ENCODE results near the gene LNX2.

LNX2 gene

GRCh38 chr13:27657724-27658123 is 37.4 kb upstream of the LNX2 start:
- Histone ChIP-seq H3K9me3 (ENCODE audit: control insufficient read depth, low read depth, low read length) (no peaks in the 10 kb centered on the region), H3K27me3 (ENCODE audit: control insufficient read depth, insufficient read depth, low read length) (no peaks in the 10 kb centered on the region), H3K4me1 (ENCODE audit: control insufficient read depth, low read depth, low read length) (no peaks in the 10 kb centered on the region), H3K4me3 (ENCODE audit: low read length) (no peak overlapping the region), H3K27ac (ENCODE audit: low read length) (no peak overlapping the region), H3K36me3 (ENCODE audit: control insufficient read depth, low read depth, low read length) (no peaks in the 10 kb centered on the region), H3K9ac (ENCODE audit: low read length) (no peak overlapping the region)

GRCh38 chr13:27654816-27655215 is 34.5 kb upstream of the LNX2 start:
- Histone ChIP-seq H3K9ac (ENCODE audit: low read length) (no peak overlapping the region), H3K4me1 (ENCODE audit: control insufficient read depth, low read depth, low read length) (no peaks in the 10 kb centered on the region), H3K36me3 (ENCODE audit: control insufficient read depth, low read depth, low read length) (peaks cover 17% of the 10 kb centered on the region), H3K9me3 (ENCODE audit: control insufficient read depth, low read depth, low read length) (peaks cover 13% of the 10 kb centered on the region), H3K4me3 (ENCODE audit: low read length) (no peak overlapping the region), H3K27me3 (ENCODE audit: control insufficient read depth, insufficient read depth, low read length) (no peaks in the 10 kb centered on the region), H3K27ac (ENCODE audit: low read length) (no peak overlapping the region)

- H3K4me3 ChIP-seq (ENCODE audit: low read length) = no peak overlapping the region
- peaks cover 20% of the 10 kb centered on the region for H3K9me3 ChIP-seq (ENCODE audit: control insufficient read depth, low read depth, low read length)
- H3K9ac ChIP-seq (ENCODE audit: low read length) = no peak overlapping the region
- peaks cover 25% of the 10 kb centered on the region for H3K36me3 ChIP-seq (ENCODE audit: control insufficient read depth, low read depth, low read length)
- H3K4me1 ChIP-seq (ENCODE audit: control insufficient read depth, low read depth, low read length) = no peaks in the 10 kb centered on the region
- H3K27me3 ChIP-seq (ENCODE audit: control insufficient read depth, insufficient read depth, low read length) = no peaks in the 10 kb centered on the region
- H3K27ac ChIP-seq (ENCODE audit: low read length) = no peak overlapping the region
These were observed 33.7 kb upstream of the LNX2 start for GRCh38 chr13:27654059-27654458.

- H3K9ac ChIP-seq (ENCODE audit: low read length) = no peak overlapping the region
- peaks cover 24% of the 10 kb centered on the region for H3K9me3 ChIP-seq (ENCODE audit: control insufficient read depth, low read depth, low read length)
- no peak overlapping the region for H3K4me3 ChIP-seq (ENCODE audit: low read length)
- H3K4me1 ChIP-seq (ENCODE audit: control insufficient read depth, low read depth, low read length) = no peaks in the 10 kb centered on the region
- peaks cover 33% of the 10 kb centered on the region for H3K36me3 ChIP-seq (ENCODE audit: control insufficient read depth, low read depth, low read length)
- H3K27ac ChIP-seq (ENCODE audit: low read length) = no peak overlapping the region
- no peaks in the 10 kb centered on the region for H3K27me3 ChIP-seq (ENCODE audit: control insufficient read depth, insufficient read depth, low read length)
These were observed 30.0 kb upstream of the LNX2 start for GRCh38 chr13:27650312-27650711.

GRCh38 chr13:27644302-27644701 is 24.0 kb upstream of the LNX2 start:
- Histone ChIP-seq H3K4me3 (ENCODE audit: low read length) (no peak overlapping the region), H3K36me3 (ENCODE audit: control insufficient read depth, low read depth, low read length) (peaks cover 10% of the 10 kb centered on the region), H3K9me3 (ENCODE audit: control insufficient read depth, low read depth, low read length) (peaks cover 6% of the 10 kb centered on the region), H3K27me3 (ENCODE audit: control insufficient read depth, insufficient read depth, low read length) (no peaks in the 10 kb centered on the region), H3K4me1 (ENCODE audit: control insufficient read depth, low read depth, low read length) (no peaks in the 10 kb centered on the region), H3K9ac (ENCODE audit: low read length) (no peak overlapping the region), H3K27ac (ENCODE audit: low read length) (no peak overlapping the region)

- H3K36me3 ChIP-seq (ENCODE audit: control insufficient read depth, low read depth, low read length) = peaks cover 4% of the 10 kb centered on the region
- H3K4me1 ChIP-seq (ENCODE audit: control insufficient read depth, low read depth, low read length) = no peaks in the 10 kb centered on the region
- no peak overlapping the region for H3K9ac ChIP-seq (ENCODE audit: low read length)
- no peak overlapping the region for H3K27ac ChIP-seq (ENCODE audit: low read length)
- no peak overlapping the region for H3K4me3 ChIP-seq (ENCODE audit: low read length)
- no peaks in the 10 kb centered on the region for H3K27me3 ChIP-seq (ENCODE audit: control insufficient read depth, insufficient read depth, low read length)
- no peaks in the 10 kb centered on the region for H3K9me3 ChIP-seq (ENCODE audit: control insufficient read depth, low read depth, low read length)
These were observed 23.2 kb upstream of the LNX2 start for GRCh38 chr13:27643334-27644132.

GRCh38 chr13:27641711-27642502 is 21.6 kb upstream of the LNX2 start:
- Histone ChIP-seq H3K27ac (ENCODE audit: low read length) (no peak overlapping the region), H3K9ac (ENCODE audit: low read length) (no peak overlapping the region), H3K9me3 (ENCODE audit: control insufficient read depth, low read depth, low read length) (no peaks in the 10 kb centered on the region)

GRCh38 chr13:27639186-27639585 is 18.9 kb upstream of the LNX2 start:
- H3K27ac ChIP-seq (ENCODE audit: low read length) = no peak overlapping the region
- no peaks in the 10 kb centered on the region for H3K4me1 ChIP-seq (ENCODE audit: control insufficient read depth, low read depth, low read length)
- H3K9ac ChIP-seq (ENCODE audit: low read length) = no peak overlapping the region
- no peaks in the 10 kb centered on the region for H3K36me3 ChIP-seq (ENCODE audit: control insufficient read depth, low read depth, low read length)
- no peak overlapping the region for H3K4me3 ChIP-seq (ENCODE audit: low read length)
- no peaks in the 10 kb centered on the region for H3K9me3 ChIP-seq (ENCODE audit: control insufficient read depth, low read depth, low read length)
- H3K27me3 ChIP-seq (ENCODE audit: control insufficient read depth, insufficient read depth, low read length) = no peaks in the 10 kb centered on the region

More at GRCh38 chr13:27641711-27642502, 21.6 kb upstream of the LNX2 start:
- no peaks in the 10 kb centered on the region for H3K27me3 ChIP-seq (ENCODE audit: control insufficient read depth, insufficient read depth, low read length)
- H3K36me3 ChIP-seq (ENCODE audit: control insufficient read depth, low read depth, low read length) = no peaks in the 10 kb centered on the region
- H3K4me1 ChIP-seq (ENCODE audit: control insufficient read depth, low read depth, low read length) = no peaks in the 10 kb centered on the region
- H3K4me3 ChIP-seq (ENCODE audit: low read length) = no peak overlapping the region

- no peak overlapping the region for H3K27ac ChIP-seq (ENCODE audit: low read length)
These were observed 18.2 kb upstream of the LNX2 start for GRCh38 chr13:27638521-27638920.

GRCh38 chr13:27638001-27638400 is 17.7 kb upstream of the LNX2 start:
- no peaks in the 10 kb centered on the region for H3K9me3 ChIP-seq (ENCODE audit: control insufficient read depth, low read depth, low read length)
- H3K27me3 ChIP-seq (ENCODE audit: control insufficient read depth, insufficient read depth, low read length) = no peaks in the 10 kb centered on the region
- no peak overlapping the region for H3K4me3 ChIP-seq (ENCODE audit: low read length)
- no peak overlapping the region for H3K27ac ChIP-seq (ENCODE audit: low read length)
- H3K4me1 ChIP-seq (ENCODE audit: control insufficient read depth, low read depth, low read length) = no peaks in the 10 kb centered on the region
- no peaks in the 10 kb centered on the region for H3K36me3 ChIP-seq (ENCODE audit: control insufficient read depth, low read depth, low read length)
- H3K9ac ChIP-seq (ENCODE audit: low read length) = no peak overlapping the region

More at GRCh38 chr13:27638521-27638920, 18.2 kb upstream of the LNX2 start:
- H3K4me3 ChIP-seq (ENCODE audit: low read length) = no peak overlapping the region
- H3K4me1 ChIP-seq (ENCODE audit: control insufficient read depth, low read depth, low read length) = no peaks in the 10 kb centered on the region
- no peaks in the 10 kb centered on the region for H3K36me3 ChIP-seq (ENCODE audit: control insufficient read depth, low read depth, low read length)
- no peak overlapping the region for H3K9ac ChIP-seq (ENCODE audit: low read length)
- no peaks in the 10 kb centered on the region for H3K9me3 ChIP-seq (ENCODE audit: control insufficient read depth, low read depth, low read length)
- H3K27me3 ChIP-seq (ENCODE audit: control insufficient read depth, insufficient read depth, low read length) = no peaks in the 10 kb centered on the region

GRCh38 chr13:27637289-27637626 is 16.9 kb upstream of the LNX2 start:
- H3K9me3 ChIP-seq (ENCODE audit: control insufficient read depth, low read depth, low read length) = no peaks in the 10 kb centered on the region
- peaks cover under 1% of the 10 kb centered on the region for H3K36me3 ChIP-seq (ENCODE audit: control insufficient read depth, low read depth, low read length)
- H3K9ac ChIP-seq (ENCODE audit: low read length) = no peak overlapping the region
- H3K27ac ChIP-seq (ENCODE audit: low read length) = no peak overlapping the region
- H3K4me3 ChIP-seq (ENCODE audit: low read length) = no peak overlapping the region
- H3K4me1 ChIP-seq (ENCODE audit: control insufficient read depth, low read depth, low read length) = no peaks in the 10 kb centered on the region
- no peaks in the 10 kb centered on the region for H3K27me3 ChIP-seq (ENCODE audit: control insufficient read depth, insufficient read depth, low read length)
